HG03066 (cell line): ENCODE measurements around the gene GPR183.

Source experiments
- ATAC-seq: cut with Tn5 transposase; IDR thresholded peaks from one replicate; pipeline ENCODE4 v1.9.1; 2021; ENCODE audit warnings: low read depth; ENCODE audit not compliant: unreplicated experiment

The GPR183 gene, protein sequence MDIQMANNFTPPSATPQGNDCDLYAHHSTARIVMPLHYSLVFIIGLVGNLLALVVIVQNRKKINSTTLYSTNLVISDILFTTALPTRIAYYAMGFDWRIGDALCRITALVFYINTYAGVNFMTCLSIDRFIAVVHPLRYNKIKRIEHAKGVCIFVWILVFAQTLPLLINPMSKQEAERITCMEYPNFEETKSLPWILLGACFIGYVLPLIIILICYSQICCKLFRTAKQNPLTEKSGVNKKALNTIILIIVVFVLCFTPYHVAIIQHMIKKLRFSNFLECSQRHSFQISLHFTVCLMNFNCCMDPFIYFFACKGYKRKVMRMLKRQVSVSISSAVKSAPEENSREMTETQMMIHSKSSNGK

DNA sequence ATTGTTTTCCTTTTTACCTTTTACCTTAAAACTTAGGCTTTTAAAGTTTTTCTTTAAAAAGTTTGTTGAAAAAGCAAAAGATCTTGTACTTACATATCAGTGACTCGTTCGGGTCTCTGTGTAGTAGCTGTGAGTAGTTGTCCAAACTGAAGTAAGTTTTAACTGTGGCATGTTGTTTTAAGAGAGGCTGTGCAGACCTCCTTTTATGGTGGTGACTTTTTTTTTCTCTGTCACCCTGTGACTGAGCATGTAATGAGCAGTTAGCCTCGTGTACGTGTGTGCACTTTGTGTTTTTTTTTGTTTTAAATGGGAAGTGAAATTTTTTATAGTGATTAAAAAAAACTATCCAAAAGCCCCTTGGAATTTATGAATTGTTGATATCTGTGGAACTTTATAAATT, at the start of gene GPR183:
GPR183 (minus strand) TSS at position 153 of the 400 bp plus-strand sequence. CDS start 11,254 bp downstream, outside the sequence.
- peak; percentile 44 for ATAC-seq

DNA sequence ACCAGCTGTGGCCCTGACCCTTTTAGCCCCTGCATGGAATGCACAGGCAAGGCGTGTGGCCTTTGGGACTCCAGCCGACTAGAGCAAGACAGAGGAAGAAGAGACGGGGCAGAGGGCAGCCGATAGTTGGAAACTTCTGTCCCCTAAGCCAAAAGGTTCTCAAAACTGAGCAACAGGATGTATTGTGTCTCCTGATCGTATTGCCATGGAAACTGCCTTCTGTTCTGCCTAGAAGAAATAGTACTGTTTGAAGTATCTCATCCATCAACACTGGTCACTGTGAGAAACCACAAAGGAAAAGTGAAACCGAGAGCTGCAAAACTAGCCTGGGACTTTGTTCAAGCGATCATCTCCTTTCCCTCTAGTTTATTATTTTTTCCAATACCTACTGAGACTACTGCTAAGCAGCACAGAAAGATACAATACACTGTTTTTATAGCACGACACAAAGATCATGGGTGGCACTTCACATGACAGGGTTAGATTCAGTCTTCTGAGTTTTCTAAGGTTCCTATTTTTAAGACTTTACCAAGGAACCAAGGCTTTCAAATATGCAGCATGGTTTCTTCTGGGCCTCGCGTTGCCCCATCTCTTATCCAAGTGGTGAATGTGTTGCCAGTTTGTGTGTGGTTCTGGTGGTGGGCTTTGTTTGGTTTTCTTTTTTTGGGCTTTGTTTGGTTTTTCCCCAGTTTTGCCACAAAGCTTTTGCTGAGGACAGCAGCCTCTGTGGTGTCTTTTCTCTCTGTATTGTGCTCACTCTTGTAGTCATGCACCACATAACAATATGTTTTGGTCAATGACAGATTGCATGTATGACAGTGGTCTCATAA, 49.3 kb upstream of the GPR183 start:
- peak; percentile 71 for ATAC-seq

DNA sequence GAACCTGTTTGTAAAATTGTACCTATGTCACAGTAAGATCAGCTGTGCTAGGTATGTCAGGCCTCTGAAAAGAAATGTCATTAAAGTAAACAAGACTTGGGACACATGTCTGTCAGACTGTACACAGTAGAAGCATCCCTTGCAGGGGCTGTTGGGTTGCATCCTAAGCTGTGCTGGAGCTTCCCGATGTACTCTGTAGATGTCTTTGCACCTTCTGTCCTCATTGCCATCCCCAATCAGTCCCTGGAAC, 48.7 kb upstream of the GPR183 start:
- ATAC-seq, result no peak

DNA sequence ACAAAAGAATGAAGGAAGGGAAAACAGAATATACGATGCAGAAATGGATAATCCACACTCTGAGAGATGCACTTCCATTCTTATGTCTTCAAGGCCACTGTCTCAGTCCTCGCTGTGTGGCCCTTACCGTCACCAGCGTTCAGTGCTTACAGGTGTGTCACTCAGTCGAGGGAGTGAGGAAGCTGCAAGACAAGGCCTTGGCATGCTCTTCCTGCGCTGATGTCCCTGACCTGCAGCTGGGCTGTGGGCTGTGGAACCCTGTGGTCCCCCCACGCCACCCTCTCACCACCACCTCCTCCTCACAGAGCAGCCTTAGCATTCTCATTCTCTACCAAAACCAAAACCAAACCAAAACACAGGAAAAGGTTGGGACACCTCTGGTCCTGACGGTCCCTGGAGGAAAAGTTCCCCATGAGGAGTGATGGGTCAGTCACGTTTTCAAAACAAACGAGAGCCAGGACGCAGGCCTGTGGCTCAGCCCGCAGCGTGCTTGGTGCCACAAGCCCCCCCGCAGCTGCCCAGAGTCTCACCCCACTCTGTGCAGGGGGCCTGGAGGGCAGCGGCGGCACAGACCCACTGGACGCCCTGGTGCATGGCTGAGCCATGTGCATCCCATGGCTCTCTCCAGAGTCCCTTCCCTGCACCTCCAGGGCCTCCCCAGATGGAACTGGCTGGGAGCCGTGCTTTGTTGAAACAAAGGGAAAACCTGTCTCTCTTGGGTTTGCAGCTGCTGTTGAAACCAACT, 48.2 kb upstream of the GPR183 start:
- ATAC-seq, result no peak

GRCh38 chr13:99354371-99354951, 47.3 kb upstream of the GPR183 start:
- ATAC-seq, result no peak

- no peak for ATAC-seq
Observed at GRCh38 chr13:99353836-99354235, 46.6 kb upstream of the GPR183 start.

DNA sequence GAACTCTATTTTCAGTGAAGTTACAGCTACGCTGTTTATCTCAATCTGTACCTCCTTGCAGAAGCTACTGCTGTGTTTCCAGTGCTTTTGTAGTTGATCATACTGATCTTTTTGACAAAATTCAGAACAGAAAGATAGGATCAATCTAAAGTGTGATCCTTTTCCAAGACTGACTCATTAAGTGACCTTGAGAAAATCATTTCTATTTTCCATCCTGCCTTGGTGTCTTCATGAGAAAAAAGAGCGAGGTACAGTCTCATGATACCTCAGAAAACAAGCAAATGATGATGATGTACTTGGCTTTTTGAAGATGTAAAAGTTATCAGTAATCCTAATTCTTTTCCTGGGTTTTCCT, 46.0 kb upstream of the GPR183 start:
- no peak for ATAC-seq

- no peak for ATAC-seq
Observed at GRCh38 chr13:99352351-99353245, 45.4 kb upstream of the GPR183 start.

DNA sequence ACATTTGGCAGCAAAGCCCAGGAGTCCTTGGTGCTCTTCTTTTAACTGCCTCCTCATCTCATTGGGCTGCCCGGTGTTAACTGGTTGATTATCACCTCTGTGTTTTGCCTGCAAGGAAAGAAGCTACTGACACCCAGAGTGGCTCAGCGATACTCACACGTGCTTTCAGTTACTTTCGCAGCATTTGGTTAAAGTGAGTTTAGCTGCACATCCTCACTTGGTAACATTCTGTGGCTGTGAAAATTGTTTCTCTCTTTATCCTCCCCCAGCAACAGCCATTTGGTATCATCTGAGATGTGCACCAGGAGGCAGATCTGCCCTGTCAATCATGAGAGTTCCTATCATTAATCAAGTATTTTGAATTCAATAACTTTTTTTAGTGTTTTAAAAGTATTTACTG, 44.6 kb upstream of the GPR183 start:
- ATAC-seq, result no peak

GRCh38 chr13:99350191-99350590, 43.0 kb upstream of the GPR183 start:
- ATAC-seq, result no peak

GRCh38 chr13:99347911-99348451, 40.8 kb upstream of the GPR183 start:
- no peak for ATAC-seq

DNA sequence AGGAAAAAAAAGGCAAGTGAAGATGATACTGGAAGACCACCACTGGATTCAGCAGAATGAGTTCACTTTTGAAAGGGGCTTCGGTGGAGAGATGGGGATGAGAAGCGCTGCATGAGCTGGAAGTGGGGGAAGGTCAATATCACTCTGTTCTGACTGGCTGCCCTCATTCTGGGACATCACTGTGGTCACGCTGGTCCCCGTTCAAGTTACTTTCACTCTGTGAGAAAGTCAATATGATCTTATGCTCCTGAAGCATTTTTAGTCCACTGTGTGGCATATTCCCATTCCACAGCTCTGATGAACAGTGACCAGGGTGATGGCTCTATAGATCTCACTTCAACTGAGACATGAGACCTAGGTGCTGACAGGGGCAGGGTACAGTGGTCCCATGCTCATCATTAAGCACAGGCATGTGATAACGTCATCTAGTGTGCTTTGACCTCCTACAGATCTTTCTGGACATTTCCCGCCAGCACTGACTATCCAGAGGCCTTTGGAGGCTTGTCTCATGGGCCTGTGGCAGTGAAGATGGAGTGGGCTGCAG, 40.2 kb upstream of the GPR183 start:
- no peak for ATAC-seq

DNA sequence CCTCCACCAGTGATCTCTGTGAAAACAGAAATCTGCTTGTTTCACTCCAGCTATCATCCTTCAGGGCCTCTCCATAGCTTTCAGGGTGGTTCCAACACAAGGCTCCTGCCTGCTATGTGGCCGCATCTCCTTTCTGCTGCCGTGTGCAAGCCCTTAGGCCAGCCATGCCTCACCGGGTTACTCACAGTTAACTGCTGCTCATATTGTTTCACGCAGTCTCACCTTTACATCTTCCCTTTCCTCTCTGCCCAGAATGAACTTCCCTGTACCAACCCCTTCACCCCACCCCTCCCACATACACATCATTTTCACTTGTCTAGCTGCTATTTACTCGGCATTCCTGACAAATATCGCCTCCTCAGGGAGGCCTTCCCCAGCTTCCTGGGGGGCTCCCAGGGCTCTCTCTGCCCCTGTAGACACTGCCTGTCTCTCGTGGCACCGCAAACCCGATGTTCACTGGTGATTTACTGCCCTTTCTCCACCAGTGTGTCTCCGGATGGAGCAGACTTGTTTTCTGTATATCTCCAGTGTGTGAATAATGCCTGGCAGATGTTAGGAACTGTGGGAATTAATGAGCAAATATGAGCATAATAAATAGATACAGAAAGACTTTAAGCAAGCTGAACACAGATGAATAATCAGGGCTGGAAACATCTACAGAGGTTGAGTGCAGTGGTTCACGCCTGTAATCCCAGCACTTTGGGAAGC, 39.3 kb upstream of the GPR183 start:
- ATAC-seq, result no peak

GRCh38 chr13:99345345-99345744, 38.1 kb upstream of the GPR183 start:
- no peak for ATAC-seq

GRCh38 chr13:99344610-99345208, 37.5 kb upstream of the GPR183 start:
- no peak for ATAC-seq

DNA sequence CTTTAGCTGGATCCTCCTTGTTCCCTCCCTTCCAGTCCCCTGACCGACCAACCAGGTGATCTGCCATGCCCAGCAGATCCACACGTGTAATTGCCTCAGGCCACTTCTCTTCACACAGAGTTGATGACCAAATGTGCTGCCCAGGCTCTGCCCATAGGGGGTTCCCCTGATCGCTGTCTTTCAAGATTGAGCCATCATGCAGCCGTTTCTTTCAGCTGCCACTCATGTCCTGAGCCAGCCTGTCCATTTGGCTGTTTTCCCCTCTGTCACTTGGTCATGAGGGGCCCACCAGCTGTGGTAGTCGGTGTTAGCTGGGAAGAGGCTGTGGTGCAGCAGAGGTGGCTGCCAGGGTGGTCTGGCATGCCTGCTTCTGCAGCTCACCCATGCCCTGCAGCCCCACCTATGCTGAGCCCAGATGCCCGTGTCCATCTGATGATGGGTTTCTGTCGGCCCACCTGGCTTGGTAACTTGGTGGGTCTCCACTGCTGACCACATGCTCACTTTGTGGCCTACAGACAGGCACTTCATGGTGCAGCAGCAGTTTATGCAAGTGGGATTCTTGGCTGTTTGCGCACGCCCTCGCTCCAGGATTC, 35.6 kb upstream of the GPR183 start:
- ATAC-seq, result no peak

GRCh38 chr13:99341969-99342722, 34.9 kb upstream of the GPR183 start:
- no peak for ATAC-seq
